Head of caudate nucleus (tissue), 42 donors: ENCODE data around the gene TMEM222.
A peak's percentile ranks its signal among the peaks of the same experiment; 100 is the strongest.

Source experiments
- DNase-seq, 42 donors: peaks; one replicate each; pipeline versions ENCODE4 v3.0.0 to v3.0.0-alpha.2; 2020 to 2021; ENCODE audit warnings: mixed read lengths in 7 of 42
- intact Hi-C: fragments of 100-400 bp; cut with DNase I; formaldehyde crosslinking; loops from one replicate; pipeline ENCODE4 v1.15.0; 2022

Gene TMEM222

GRCh38 chr1:27366113-27366410, 44.1 kb downstream of the TMEM222 start:
- DNase-seq, result peak; percentile 15 to 79 (median 59)
- intact Hi-C loops, result no loop called here

GRCh38 chr1:27366411-27367159, 44.6 kb downstream of the TMEM222 start, which contains the start of gene MAP3K6:
Gene MAP3K6 (minus strand): TSS chr1:27366961. CDS start chr1:27366597, 364 bp downstream.
- intact Hi-C loops, result no loop called here
- DNase-seq, result peak in 41 of 42 donors; percentile 28 to 82 (median 56)

- DNase-seq, result no peak
- intact Hi-C loops, result no loop called here
These were observed 45.2 kb downstream of the TMEM222 start for GRCh38 chr1:27367160-27367650.

- intact Hi-C loops, result no loop called here
- DNase-seq, result no peak
These were observed 47.1 kb downstream of the TMEM222 start for GRCh38 chr1:27368869-27369582.

GRCh38 chr1:27372022-27372807, 50.3 kb downstream of the TMEM222 start:
- intact Hi-C loops, result no loop called here

GRCh38 chr1:27372808-27373690, 51.1 kb downstream of the TMEM222 start:
- no peak for DNase-seq
- intact Hi-C loops, result no loop called here

More at GRCh38 chr1:27372022-27372807, 50.3 kb downstream of the TMEM222 start:
- no peak for DNase-seq

GRCh38 chr1:27374362-27375086, 52.6 kb downstream of the TMEM222 start, which contains the start of gene FCN3:
Gene FCN3 (minus strand): TSS chr1:27374824. CDS start chr1:27374818, 6 bp downstream.
- no peak for DNase-seq
- intact Hi-C loops, result no loop called here

GRCh38 chr1:27377760-27378495, 56.0 kb downstream of the TMEM222 start:
- DNase-seq, result no peak
- intact Hi-C loops, result no loop called here

GRCh38 chr1:27379564-27380122, 57.7 kb downstream of the TMEM222 start:
- no peak for DNase-seq
- intact Hi-C loops, result no loop called here

- intact Hi-C loops, result no loop called here
- DNase-seq, result no peak
These were observed 58.3 kb downstream of the TMEM222 start for GRCh38 chr1:27380224-27380623.

- intact Hi-C loops, result no loop called here
These were observed 59.1 kb downstream of the TMEM222 start for GRCh38 chr1:27380766-27381733.

GRCh38 chr1:27381969-27382762, 60.2 kb downstream of the TMEM222 start:
- intact Hi-C loops, result no loop called here
- DNase-seq, result no peak

More at GRCh38 chr1:27380766-27381733, 59.1 kb downstream of the TMEM222 start:
- no peak for DNase-seq

GRCh38 chr1:27383039-27383605, 61.2 kb downstream of the TMEM222 start, which contains the start of gene CD164L2:
Gene CD164L2 (minus strand): TSS chr1:27383333. CDS start chr1:27383239, 94 bp downstream.
- DNase-seq, result no peak
- intact Hi-C loops, result no loop called here

GRCh38 chr1:27383661-27384060, 61.7 kb downstream of the TMEM222 start:
- DNase-seq, result no peak
- intact Hi-C loops, result no loop called here
